Left ventricle myocardium inferior (tissue), 1 donor: ENCODE results near the gene NTM. TPM values are rescaled to one million over a fixed set of nuclear protein-coding genes. Genes with fewer than 3 reads are reported as not detected.

Experiments
- DNase-seq: peaks from one replicate; pipeline ENCODE4 v3.0.0-alpha.2; 2020
- H3K27ac ChIP-seq: fragments of 200-600 bp; replicated peaks from 2 replicates; pipeline ENCODE4 v1.8.0; 2021
- H3K27me3 ChIP-seq: fragments of 200-600 bp; 2 replicates; pipeline ENCODE4 v1.8.0; 2021; ENCODE audit warnings: low read depth
- H3K36me3 ChIP-seq: fragments of 200-600 bp; 2 replicates; pipeline ENCODE4 v1.8.0; 2021
- H3K4me1 ChIP-seq: fragments of 200-600 bp; 2 replicates; pipeline ENCODE4 v1.8.0; 2021
- H3K4me3 ChIP-seq: fragments of 200-600 bp; 2 replicates; pipeline ENCODE4 v1.8.0; 2021; ENCODE audit warnings: mild to moderate bottlenecking, moderate library complexity
- H3K9me3 ChIP-seq: fragments of 200-600 bp; replicated peaks from 2 replicates; pipeline ENCODE4 v1.8.0; 2021
- intact Hi-C: fragments of 100-400 bp; cut with micrococcal nuclease; formaldehyde crosslinking; loops from one replicate; pipeline ENCODE4 v1.11.0; 2022
- total RNA-seq: library from RNA; stranded (reverse); fragmentation: NEBNext Ultra II Directional; extraction: Animal tissue kit (Norgen Biotek cat#: 25700); gene quantifications from one replicate; pipeline ENCODE4 v1.2.1, GENCODE V29; 2021
- TF ChIP-seq, protein P1 (sequence below): fragments of 200-600 bp; IDR thresholded peaks from 2 replicates; pipeline ENCODE4 v1.8.0; 2021; ENCODE audit warnings: antibody characterized with exemption, mild to moderate bottlenecking, borderline replicate concordance
- donor health status: DM: no; HTN: yes; CAD: no; lungs with severe emphysema.

The NTM gene
- total RNA-seq, 1 donor from 2014 or later, result 1.0 TPM

DNA sequence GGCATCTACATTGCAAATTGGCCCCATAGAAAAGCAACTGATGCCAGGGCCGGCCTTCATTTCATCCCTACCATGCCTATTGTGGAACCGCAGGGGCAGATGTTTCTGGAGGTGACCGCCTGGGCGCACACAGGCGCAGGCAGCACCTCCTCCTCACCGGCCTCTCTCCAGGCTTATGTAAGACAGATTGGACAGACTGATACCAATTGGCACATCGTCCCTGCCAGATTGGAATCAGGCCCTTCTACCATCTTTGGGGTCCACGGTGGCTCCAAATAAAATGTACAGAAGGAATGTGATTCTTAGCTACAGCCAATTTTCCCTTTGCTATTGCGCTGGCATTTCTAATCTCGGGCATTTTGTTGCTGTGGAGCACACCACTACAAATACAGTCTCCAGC lies 732.6 kb downstream of the NTM start:
- intact Hi-C loops, result no loop called here

DNA sequence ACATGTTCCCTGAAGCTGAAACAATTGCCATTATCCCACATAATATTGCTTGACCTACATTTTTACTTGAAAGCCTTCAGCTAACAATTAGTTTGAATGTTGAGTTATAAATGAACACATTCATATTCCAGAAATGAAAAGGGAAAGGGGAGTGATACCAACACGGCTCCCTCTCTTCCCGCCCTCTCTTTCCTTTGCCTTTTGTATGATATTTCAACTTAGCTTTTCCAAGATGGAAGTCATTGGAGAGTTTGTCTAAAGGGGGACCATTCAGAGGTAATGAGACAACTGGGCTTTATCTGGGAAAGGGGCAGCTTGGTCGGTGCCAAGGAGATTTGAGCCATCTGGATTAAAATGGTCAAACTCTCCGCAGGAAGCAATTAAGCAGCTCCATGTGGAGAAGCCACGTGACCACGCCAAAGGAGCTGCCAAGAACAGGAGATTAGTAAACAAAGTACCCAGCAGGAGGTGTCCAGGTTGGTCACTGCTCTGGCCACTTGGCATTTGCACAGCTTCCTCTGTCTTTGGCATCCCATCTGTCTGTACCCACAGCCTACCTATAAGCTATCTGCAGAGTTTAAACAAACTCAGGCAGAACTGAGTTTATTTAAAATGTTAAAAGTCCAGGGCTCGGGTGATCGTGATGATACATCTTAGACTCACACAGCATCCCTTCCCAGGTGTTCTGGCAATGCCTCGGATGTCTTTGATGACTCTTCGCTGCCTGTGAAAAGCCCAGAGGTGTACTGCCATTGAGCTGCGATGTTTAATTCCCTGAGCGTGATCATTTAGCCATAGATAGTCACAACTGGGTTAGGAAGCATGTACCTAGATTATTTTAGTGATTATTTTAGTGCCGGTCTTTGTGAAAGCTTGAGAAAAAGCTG lies 735.9 kb downstream of the NTM start:
- TF ChIP-seq, protein P1, sequence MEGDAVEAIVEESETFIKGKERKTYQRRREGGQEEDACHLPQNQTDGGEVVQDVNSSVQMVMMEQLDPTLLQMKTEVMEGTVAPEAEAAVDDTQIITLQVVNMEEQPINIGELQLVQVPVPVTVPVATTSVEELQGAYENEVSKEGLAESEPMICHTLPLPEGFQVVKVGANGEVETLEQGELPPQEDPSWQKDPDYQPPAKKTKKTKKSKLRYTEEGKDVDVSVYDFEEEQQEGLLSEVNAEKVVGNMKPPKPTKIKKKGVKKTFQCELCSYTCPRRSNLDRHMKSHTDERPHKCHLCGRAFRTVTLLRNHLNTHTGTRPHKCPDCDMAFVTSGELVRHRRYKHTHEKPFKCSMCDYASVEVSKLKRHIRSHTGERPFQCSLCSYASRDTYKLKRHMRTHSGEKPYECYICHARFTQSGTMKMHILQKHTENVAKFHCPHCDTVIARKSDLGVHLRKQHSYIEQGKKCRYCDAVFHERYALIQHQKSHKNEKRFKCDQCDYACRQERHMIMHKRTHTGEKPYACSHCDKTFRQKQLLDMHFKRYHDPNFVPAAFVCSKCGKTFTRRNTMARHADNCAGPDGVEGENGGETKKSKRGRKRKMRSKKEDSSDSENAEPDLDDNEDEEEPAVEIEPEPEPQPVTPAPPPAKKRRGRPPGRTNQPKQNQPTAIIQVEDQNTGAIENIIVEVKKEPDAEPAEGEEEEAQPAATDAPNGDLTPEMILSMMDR, result no peak
- H3K27ac ChIP-seq, result no peak overlapping the region
- H3K4me1 ChIP-seq, result no peaks in the 10 kb centered on the region
- intact Hi-C loops, result no loop called here
- peaks cover 31% of the 10 kb centered on the region for H3K27me3 ChIP-seq
- no peaks in the 10 kb centered on the region for H3K9me3 ChIP-seq
- no peaks in the 10 kb centered on the region for H3K36me3 ChIP-seq
- no peak for DNase-seq
- no peak overlapping the region for H3K4me3 ChIP-seq

More for the DNA sequence above, 732.6 kb downstream of the NTM start:
- Histone ChIP-seq H3K27me3 (peaks cover 27% of the 10 kb centered on the region), H3K4me1 (no peaks in the 10 kb centered on the region), H3K36me3 (no peaks in the 10 kb centered on the region), H3K27ac (no peak overlapping the region), H3K4me3 (no peak overlapping the region), H3K9me3 (no peaks in the 10 kb centered on the region)
- TF ChIP-seq, protein P1, result no peak
- no peak for DNase-seq

DNA sequence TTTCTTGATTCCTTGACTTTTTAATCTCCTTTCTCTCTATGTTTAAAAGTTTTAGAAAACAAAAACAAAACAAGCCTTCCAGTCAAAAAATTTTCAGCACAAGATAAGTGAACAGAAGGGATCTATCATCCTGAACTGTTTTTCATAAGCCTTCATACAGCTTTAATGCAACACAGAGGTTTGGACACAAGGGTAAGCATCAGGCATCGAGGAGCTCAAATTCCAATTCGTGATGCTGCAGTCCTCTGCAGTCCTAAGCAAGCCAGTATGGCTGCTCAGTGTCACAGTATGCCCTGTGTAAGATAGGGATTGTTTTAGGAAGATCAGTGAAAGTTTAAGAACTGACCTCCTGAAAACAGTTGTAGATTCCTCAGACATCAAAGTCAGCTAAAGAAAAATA lies 740.9 kb downstream of the NTM start:
- H3K27me3 ChIP-seq, result peaks cover 36% of the 10 kb centered on the region
- intact Hi-C loops, result no loop called here
- no peak for DNase-seq
- H3K27ac ChIP-seq, result peak overlapping the region; percentile 78
- no peaks in the 10 kb centered on the region for H3K4me1 ChIP-seq
- TF ChIP-seq, protein P1, result no peak
- no peak overlapping the region for H3K4me3 ChIP-seq
- H3K9me3 ChIP-seq, result no peaks in the 10 kb centered on the region
- no peaks in the 10 kb centered on the region for H3K36me3 ChIP-seq

DNA sequence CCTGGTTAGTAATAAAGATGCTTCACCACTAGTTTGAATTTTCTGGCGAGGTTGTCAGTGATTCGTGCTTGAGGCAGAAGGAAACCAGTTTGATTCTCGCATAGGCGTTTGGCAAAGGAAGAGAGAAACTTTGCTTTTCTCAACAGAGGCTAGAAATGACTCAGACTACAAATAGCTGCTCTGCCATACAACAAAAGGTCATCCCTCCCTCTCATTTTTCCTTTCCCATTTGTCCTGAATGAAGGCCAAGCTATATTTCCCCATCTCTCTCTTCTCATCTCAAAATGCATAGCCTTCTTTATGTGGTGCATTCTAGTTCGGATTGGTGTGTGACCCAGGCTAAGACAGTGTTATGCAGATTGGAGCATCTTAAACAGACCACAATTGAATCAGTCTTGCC lies 741.4 kb downstream of the NTM start:
- H3K9me3 ChIP-seq, result no peaks in the 10 kb centered on the region
- H3K36me3 ChIP-seq, result no peaks in the 10 kb centered on the region
- no peaks in the 10 kb centered on the region for H3K4me1 ChIP-seq
- H3K27me3 ChIP-seq, result peaks cover 40% of the 10 kb centered on the region
- DNase-seq, result no peak
- TF ChIP-seq, protein P1, result no peak
- H3K4me3 ChIP-seq, result no peak overlapping the region
- peak overlapping the region; percentile 78 for H3K27ac ChIP-seq
- intact Hi-C loops, result no loop called here

DNA sequence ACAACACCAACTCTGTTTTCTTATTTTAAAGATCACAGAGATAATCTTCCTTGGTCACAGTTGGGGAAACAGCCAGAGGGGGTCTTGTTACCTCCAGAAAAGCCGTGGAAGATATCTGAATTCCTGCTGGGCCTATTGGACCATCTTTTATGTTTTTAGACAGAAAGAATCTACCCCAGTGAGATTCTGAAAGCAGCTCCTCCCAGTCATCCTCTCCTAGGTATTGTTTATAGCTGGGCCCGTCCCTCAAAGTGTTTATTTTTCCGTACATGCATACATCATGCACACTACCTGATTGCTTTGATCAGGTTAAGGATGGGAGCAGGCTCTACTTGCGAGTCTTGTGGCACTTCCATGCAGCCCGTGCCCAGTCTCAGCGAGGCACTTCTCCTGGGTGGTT lies 742.4 kb downstream of the NTM start:
- no peak overlapping the region for H3K4me3 ChIP-seq
- H3K27me3 ChIP-seq, result peaks cover 38% of the 10 kb centered on the region
- H3K36me3 ChIP-seq, result no peaks in the 10 kb centered on the region
- H3K4me1 ChIP-seq, result no peaks in the 10 kb centered on the region
- intact Hi-C loops, result no loop called here
- peak overlapping the region; percentile 68 for H3K27ac ChIP-seq
- TF ChIP-seq, protein P1, result no peak
- no peak for DNase-seq
- no peaks in the 10 kb centered on the region for H3K9me3 ChIP-seq
